WTC11 (cell line): Measurements from ENCODE around the gene STIM2. TPM values are rescaled to one million over a fixed set of nuclear protein-coding genes. Genes with fewer than 3 reads are reported as not detected.

ENCODE experiments used
- ATAC-seq: fragments of 200-7000 bp; cut with Tn5 transposase; 2 replicates; pipeline ENCODE4 v1.10.0; 2021; ENCODE audit warnings: mild to moderate bottlenecking, moderate library complexity
- CTCF ChIA-PET: fragments of 300-600 bp; sonication (Branson Sonifier 250); formaldehyde crosslinking; loops from one replicate; lab custom pipeline; 2021; ENCODE audit warnings: antibody characterized with exemption; lab: Charles Lee
- POLR2A ChIA-PET: fragments of 350-600 bp; sonication (Branson Sonifier 250); formaldehyde crosslinking; loops from one replicate; lab custom pipeline; 2021; ENCODE audit warnings: antibody characterized with exemption; lab: Charles Lee
- DNase-seq: peaks from one replicate; pipeline ENCODE4 v3.0.0; 2021; ENCODE audit warnings: low spot score
- H3K27ac Mint-ChIP-seq: 2 replicates; pipeline ENCODE4 v1.8.0; 2021; ENCODE audit warnings: mixed read lengths
- H3K27me3 Mint-ChIP-seq: 2 replicates; pipeline ENCODE4 v1.8.0; 2021; ENCODE audit warnings: low read depth, mild to moderate bottlenecking, moderate library complexity, mixed read lengths
- H3K36me3 Mint-ChIP-seq: 2 replicates; pipeline ENCODE4 v1.8.0; 2021; ENCODE audit warnings: mixed read lengths
- H3K4me1 Mint-ChIP-seq: 2 replicates; pipeline ENCODE4 v1.8.0; 2022; ENCODE audit warnings: mixed read lengths
- H3K4me3 Mint-ChIP-seq: 2 replicates; pipeline ENCODE4 v1.8.0; 2021; ENCODE audit warnings: mild to moderate bottlenecking, moderate library complexity, mixed read lengths
- H3K9me3 Mint-ChIP-seq: 2 replicates; pipeline ENCODE4 v1.8.0; 2021; ENCODE audit warnings: mixed read lengths
- AR ChIP-seq: fragments of 250-450 bp; sonication (Bioruptor Pico); IDR thresholded peaks from 2 replicates; pipeline ENCODE4 v1.9.0; 2021; ENCODE audit warnings: mild to moderate bottlenecking
- CBFB ChIP-seq: sonication (generic); formaldehyde crosslinking; IDR thresholded peaks from 2 replicates; pipeline ENCODE4 v1.8.1; 2022; ENCODE audit warnings: mild to moderate bottlenecking, low read depth, missing genetic modification reagents
- CTCF ChIP-seq: fragments of 200-600 bp; IDR thresholded peaks from 2 replicates; pipeline ENCODE4 v1.8.0; 2022; ENCODE audit warnings: antibody characterized with exemption
- E2F1 ChIP-seq: sonication (generic); formaldehyde crosslinking; IDR thresholded peaks from 2 replicates; pipeline ENCODE4 v1.8.0; 2022; ENCODE audit warnings: mild to moderate bottlenecking, missing genetic modification reagents
- ETV6 ChIP-seq: sonication (generic); formaldehyde crosslinking; IDR thresholded peaks from 2 replicates; pipeline ENCODE4 v1.8.1; 2022; ENCODE audit warnings: mild to moderate bottlenecking, missing genetic modification reagents
- GRHL2 ChIP-seq: fragments of 250-450 bp; sonication (Bioruptor Pico); IDR thresholded peaks from 2 replicates; pipeline ENCODE4 v1.8.0; 2022; ENCODE audit warnings: mild to moderate bottlenecking, moderate library complexity; ENCODE audit not compliant: insufficient replicate concordance, severe bottlenecking
- HMGA2 ChIP-seq: fragments of 250-450 bp; sonication (Bioruptor Pico); IDR thresholded peaks from 2 replicates; pipeline ENCODE4 v1.4.0; 2021; ENCODE audit warnings: mild to moderate bottlenecking, moderate library complexity
- MAX ChIP-seq: sonication (generic); formaldehyde crosslinking; IDR thresholded peaks from 2 replicates; pipeline ENCODE4 v1.8.0; 2022; ENCODE audit warnings: mild to moderate bottlenecking, missing genetic modification reagents
- NR3C1 ChIP-seq: sonication (generic); formaldehyde crosslinking; conservative IDR thresholded peaks from 2 replicates; pipeline ENCODE4 v1.8.1; 2023; ENCODE audit warnings: low read depth, mild to moderate bottlenecking, missing genetic modification reagents
- PRRX2 ChIP-seq: fragments of 250-450 bp; sonication (Bioruptor Pico); IDR thresholded peaks from 2 replicates; pipeline ENCODE4 v1.8.0; 2021; ENCODE audit warnings: mild to moderate bottlenecking
- RORB ChIP-seq: fragments of 250-450 bp; sonication (Bioruptor Pico); IDR thresholded peaks from 2 replicates; pipeline ENCODE4 v1.9.0; 2021; ENCODE audit warnings: mild to moderate bottlenecking
- SP1 ChIP-seq: sonication (generic); formaldehyde crosslinking; conservative IDR thresholded peaks from 2 replicates; pipeline ENCODE4 v1.8.1; 2022; ENCODE audit warnings: missing genetic modification reagents
- TEAD4 ChIP-seq: sonication (generic); formaldehyde crosslinking; IDR thresholded peaks from 2 replicates; pipeline ENCODE4 v1.8.0; 2022; ENCODE audit warnings: mild to moderate bottlenecking, missing genetic modification reagents
- ZBTB21 ChIP-seq: sonication (generic); formaldehyde crosslinking; IDR thresholded peaks from 2 replicates; pipeline ENCODE4 v1.8.1; 2023; ENCODE audit warnings: mild to moderate bottlenecking, missing genetic modification reagents, borderline replicate concordance
- ZNF121 ChIP-seq: sonication (generic); formaldehyde crosslinking; IDR thresholded peaks from 2 replicates; pipeline ENCODE4 v1.8.0; 2023; ENCODE audit warnings: missing genetic modification reagents
- ZNF423 ChIP-seq: fragments of 250-450 bp; sonication (Bioruptor Pico); IDR thresholded peaks from 2 replicates; pipeline ENCODE4 v2.1.2; 2022; ENCODE audit warnings: mild to moderate bottlenecking, moderate library complexity
- ZNF512 ChIP-seq: sonication (generic); formaldehyde crosslinking; IDR thresholded peaks from 2 replicates; pipeline ENCODE4 v1.8.1; 2022; ENCODE audit warnings: missing genetic modification reagents, borderline replicate concordance
- total RNA-seq: library from RNA; stranded (reverse); gene quantifications from 3 replicates; pipeline ENCODE4 v1.2.3, GENCODE V29; 2021
- TF ChIP-seq, protein P1 (sequence below): fragments of 250-450 bp; sonication (Bioruptor Pico); IDR thresholded peaks from 2 replicates; pipeline ENCODE4 v1.9.0; 2021; ENCODE audit warnings: mild to moderate bottlenecking
- TF ChIP-seq, protein P2 (sequence below): sonication (generic); formaldehyde crosslinking; IDR thresholded peaks from 2 replicates; pipeline ENCODE4 v1.8.0; 2022; ENCODE audit warnings: mild to moderate bottlenecking, missing genetic modification reagents

The STIM2 gene
- total RNA-seq, 1 experiment from 2014 or later = 22.4 TPM

GRCh38 chr4:27019766-27020165, 159.1 kb downstream of the STIM2 start (continued):
- TF ChIP-seq MAX (CRISPR knock-in tag) = no peak
- TF ChIP-seq, protein P1, sequence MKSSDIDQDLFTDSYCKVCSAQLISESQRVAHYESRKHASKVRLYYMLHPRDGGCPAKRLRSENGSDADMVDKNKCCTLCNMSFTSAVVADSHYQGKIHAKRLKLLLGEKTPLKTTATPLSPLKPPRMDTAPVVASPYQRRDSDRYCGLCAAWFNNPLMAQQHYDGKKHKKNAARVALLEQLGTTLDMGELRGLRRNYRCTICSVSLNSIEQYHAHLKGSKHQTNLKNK (CRISPR knock-in tag) = no peak
- no peak for TF ChIP-seq ZBTB21 (CRISPR knock-in tag)
- TF ChIP-seq, protein P2, sequence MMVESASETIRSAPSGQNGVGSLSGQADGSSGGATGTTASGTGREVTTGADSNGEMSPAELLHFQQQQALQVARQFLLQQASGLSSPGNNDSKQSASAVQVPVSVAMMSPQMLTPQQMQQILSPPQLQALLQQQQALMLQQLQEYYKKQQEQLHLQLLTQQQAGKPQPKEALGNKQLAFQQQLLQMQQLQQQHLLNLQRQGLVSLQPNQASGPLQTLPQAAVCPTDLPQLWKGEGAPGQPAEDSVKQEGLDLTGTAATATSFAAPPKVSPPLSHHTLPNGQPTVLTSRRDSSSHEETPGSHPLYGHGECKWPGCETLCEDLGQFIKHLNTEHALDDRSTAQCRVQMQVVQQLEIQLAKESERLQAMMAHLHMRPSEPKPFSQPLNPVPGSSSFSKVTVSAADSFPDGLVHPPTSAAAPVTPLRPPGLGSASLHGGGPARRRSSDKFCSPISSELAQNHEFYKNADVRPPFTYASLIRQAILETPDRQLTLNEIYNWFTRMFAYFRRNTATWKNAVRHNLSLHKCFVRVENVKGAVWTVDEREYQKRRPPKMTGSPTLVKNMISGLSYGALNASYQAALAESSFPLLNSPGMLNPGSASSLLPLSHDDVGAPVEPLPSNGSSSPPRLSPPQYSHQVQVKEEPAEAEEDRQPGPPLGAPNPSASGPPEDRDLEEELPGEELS (CRISPR knock-in tag) = no peak
- TF ChIP-seq ETV6 (CRISPR knock-in tag) = no peak

DNA sequence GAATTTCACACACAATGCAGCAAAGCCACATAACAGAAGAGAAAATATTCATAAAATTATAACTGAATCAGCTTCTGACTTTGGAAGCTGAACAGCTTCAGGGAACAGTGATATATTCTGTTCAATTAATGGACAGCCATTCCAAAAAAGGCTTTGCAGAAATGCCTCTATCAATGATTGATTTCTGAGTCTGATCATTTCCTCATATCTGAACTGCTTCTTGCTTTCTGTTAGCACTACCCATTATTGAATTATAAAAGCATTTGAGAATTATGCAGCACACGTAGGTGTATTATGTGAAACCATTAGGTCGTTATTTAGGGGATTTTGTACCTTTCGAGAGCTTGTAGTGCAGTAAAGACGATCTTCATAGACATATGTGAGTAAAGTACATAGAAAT, 159.6 kb downstream of the STIM2 start:
- POLR2A ChIA-PET = no interaction called here
- Mint-ChIP-seq H3K27me3 (no peaks in the 10 kb centered on the region), H3K4me3 (no peak overlapping the region), H3K36me3 (peaks cover 5% of the 10 kb centered on the region; the same call in 1 of the 2 replicates), H3K4me1 (peaks cover 16% of the 10 kb centered on the region), H3K27ac (no peak overlapping the region), H3K9me3 (no peaks in the 10 kb centered on the region)
- TF ChIP-seq ZNF512 (CRISPR knock-in tag) (no peak), HMGA2 (no peak), TEAD4 (CRISPR knock-in tag) (no peak), ZNF121 (no peak), RORB (CRISPR knock-in tag) (no peak), SP1 (CRISPR knock-in tag) (no peak), ZNF423 (CRISPR knock-in tag) (no peak), AR (CRISPR knock-in tag) (no peak), GRHL2 (no peak), NR3C1 (CRISPR knock-in tag) (no peak), CBFB (CRISPR knock-in tag) (no peak), E2F1 (CRISPR knock-in tag) (no peak), PRRX2 (CRISPR knock-in tag) (no peak), CTCF (no peak)
- ATAC-seq = no peak
- CTCF ChIA-PET = no interaction called here
- DNase-seq = no peak
